ENCODE results near the gene HAND2.

The HAND2 gene

DNA sequence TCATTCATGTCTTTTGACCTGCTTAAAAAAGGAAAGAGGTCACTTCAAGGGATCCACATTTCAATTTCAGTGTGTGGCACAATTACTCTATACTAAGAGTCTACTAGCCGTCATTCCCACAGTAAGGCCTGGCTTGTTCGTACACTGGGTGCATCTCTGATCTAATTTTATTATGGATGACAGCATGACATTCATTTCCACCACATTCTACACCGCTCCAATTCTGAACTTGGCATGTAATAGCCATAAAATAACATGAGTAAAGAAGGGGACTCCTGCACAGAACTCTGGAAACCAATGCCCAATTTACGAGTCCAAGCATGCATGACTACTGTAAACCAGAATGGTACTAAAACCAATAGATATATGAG lies 51.1 kb downstream of the HAND2 start:
- H3K27ac ChIP-seq (replicated peaks) = no peak overlapping the region

DNA sequence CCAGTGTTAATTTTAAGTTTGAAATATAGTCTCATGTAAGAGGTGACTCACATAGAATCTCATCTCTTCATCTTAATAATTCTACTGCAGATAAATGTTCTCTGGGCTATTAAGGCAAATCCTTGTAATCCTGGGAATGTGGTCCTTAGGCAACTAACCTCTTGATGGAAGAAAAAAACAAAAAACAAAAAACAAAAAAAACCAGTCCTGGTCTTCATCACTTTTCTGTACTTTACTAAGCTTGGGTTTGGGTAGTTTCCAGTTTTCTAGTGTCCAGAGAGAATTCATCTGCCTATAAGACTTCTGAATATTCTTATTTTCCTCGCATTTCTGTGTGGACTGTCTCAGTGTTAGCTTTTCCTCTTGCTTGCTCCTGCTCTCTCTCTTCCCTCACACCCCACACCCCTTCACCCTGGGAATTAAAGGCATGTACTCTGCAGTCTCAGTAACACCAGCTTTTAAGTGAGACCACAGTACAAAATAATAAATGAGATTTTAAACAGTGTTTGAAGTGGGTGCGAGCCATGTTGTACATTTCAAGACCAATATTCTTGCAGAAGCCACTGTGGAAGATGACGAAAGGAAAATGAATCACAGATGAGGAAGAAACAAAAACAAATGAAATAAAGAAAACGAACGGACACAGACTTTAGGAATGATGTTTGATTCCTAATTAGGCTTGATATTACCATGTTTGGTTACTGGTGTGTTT lies 51.7 kb downstream of the HAND2 start:
- TF ChIP-seq, protein P1, sequence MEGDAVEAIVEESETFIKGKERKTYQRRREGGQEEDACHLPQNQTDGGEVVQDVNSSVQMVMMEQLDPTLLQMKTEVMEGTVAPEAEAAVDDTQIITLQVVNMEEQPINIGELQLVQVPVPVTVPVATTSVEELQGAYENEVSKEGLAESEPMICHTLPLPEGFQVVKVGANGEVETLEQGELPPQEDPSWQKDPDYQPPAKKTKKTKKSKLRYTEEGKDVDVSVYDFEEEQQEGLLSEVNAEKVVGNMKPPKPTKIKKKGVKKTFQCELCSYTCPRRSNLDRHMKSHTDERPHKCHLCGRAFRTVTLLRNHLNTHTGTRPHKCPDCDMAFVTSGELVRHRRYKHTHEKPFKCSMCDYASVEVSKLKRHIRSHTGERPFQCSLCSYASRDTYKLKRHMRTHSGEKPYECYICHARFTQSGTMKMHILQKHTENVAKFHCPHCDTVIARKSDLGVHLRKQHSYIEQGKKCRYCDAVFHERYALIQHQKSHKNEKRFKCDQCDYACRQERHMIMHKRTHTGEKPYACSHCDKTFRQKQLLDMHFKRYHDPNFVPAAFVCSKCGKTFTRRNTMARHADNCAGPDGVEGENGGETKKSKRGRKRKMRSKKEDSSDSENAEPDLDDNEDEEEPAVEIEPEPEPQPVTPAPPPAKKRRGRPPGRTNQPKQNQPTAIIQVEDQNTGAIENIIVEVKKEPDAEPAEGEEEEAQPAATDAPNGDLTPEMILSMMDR (IDR thresholded peaks at IDR 0.05; ENCODE audit: insufficient read depth, low read length) = no peak
- TF ChIP-seq, protein P2, sequence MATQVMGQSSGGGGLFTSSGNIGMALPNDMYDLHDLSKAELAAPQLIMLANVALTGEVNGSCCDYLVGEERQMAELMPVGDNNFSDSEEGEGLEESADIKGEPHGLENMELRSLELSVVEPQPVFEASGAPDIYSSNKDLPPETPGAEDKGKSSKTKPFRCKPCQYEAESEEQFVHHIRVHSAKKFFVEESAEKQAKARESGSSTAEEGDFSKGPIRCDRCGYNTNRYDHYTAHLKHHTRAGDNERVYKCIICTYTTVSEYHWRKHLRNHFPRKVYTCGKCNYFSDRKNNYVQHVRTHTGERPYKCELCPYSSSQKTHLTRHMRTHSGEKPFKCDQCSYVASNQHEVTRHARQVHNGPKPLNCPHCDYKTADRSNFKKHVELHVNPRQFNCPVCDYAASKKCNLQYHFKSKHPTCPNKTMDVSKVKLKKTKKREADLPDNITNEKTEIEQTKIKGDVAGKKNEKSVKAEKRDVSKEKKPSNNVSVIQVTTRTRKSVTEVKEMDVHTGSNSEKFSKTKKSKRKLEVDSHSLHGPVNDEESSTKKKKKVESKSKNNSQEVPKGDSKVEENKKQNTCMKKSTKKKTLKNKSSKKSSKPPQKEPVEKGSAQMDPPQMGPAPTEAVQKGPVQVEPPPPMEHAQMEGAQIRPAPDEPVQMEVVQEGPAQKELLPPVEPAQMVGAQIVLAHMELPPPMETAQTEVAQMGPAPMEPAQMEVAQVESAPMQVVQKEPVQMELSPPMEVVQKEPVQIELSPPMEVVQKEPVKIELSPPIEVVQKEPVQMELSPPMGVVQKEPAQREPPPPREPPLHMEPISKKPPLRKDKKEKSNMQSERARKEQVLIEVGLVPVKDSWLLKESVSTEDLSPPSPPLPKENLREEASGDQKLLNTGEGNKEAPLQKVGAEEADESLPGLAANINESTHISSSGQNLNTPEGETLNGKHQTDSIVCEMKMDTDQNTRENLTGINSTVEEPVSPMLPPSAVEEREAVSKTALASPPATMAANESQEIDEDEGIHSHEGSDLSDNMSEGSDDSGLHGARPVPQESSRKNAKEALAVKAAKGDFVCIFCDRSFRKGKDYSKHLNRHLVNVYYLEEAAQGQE (IDR thresholded peaks at IDR 0.05; ENCODE audit: insufficient replicate concordance, low read depth) = no peak
- no peak overlapping the region for H3K27ac ChIP-seq (replicated peaks)
- DNase-seq (ENCODE audit: low read depth in 1 of 2, low spot score in 1 of 2) = no peak
- H3K4me3 ChIP-seq (replicated peaks; ENCODE audit: insufficient read depth, low read length) = no peak overlapping the region
- no peaks in the 10 kb centered on the region for H3K27me3 ChIP-seq (ENCODE audit: insufficient read depth, poor library complexity, severe bottlenecking)

More for the DNA sequence above, 51.1 kb downstream of the HAND2 start:
- Histone ChIP-seq H3K4me3 (replicated peaks; ENCODE audit: insufficient read depth, low read length) (no peak overlapping the region), H3K27me3 (ENCODE audit: insufficient read depth, poor library complexity, severe bottlenecking) (no peaks in the 10 kb centered on the region)
- TF ChIP-seq, protein P1 (IDR thresholded peaks at IDR 0.05; ENCODE audit: insufficient read depth, low read length) = no peak
- no peak for DNase-seq (ENCODE audit: low read depth in 1 of 2, low spot score in 1 of 2)

DNA sequence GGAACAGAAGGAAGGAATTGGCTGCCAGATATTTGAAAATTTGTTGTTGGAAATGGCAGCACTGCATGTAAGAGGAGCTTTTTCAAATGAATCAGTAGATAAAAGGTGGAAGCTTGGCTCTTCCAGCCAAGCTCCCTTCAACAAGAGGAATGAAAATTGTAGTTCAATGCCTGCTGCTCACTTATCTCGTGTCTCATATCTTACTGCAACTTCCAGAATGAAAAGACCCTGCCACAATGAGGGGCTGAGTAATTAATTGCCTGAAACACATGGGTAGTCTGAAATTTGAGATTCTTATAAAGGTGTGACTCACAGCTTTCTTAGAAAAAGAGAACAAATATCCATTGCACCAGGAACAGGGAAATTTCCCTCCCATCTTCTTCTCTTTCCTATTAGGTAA lies 53.0 kb downstream of the HAND2 start:
- Histone ChIP-seq H3K4me3 (replicated peaks; ENCODE audit: insufficient read depth, low read length) (no peak overlapping the region), H3K27ac (replicated peaks) (no peak overlapping the region), H3K27me3 (ENCODE audit: insufficient read depth, poor library complexity, severe bottlenecking) (no peaks in the 10 kb centered on the region)
- TF ChIP-seq SPI1 (IDR thresholded peaks at IDR 0.05; ENCODE audit: borderline replicate concordance, low read depth) (no peak), POLR2AphosphoS5 (IDR thresholded peaks at IDR 0.05; ENCODE audit: low read depth) (no peak), GABPA (IDR thresholded peaks at IDR 0.05; ENCODE audit: low read depth) (no peak)
- TF ChIP-seq, protein P2 (IDR thresholded peaks at IDR 0.05; ENCODE audit: insufficient replicate concordance, low read depth) = no peak
- TF ChIP-seq, protein P1 (IDR thresholded peaks at IDR 0.05; ENCODE audit: insufficient read depth, low read length) = no peak
- no peak for DNase-seq (ENCODE audit: low read depth in 1 of 2, low spot score in 1 of 2)

All from HL-60 (cell line).